ENCODE results near the gene SPEM3.
A peak's percentile ranks its signal among the peaks of the same experiment; 100 is the strongest.
"Not testable (repeated sequence)": the region's sequence is repeated elsewhere in the genome, so short reads cannot be mapped to it uniquely, and the experiment has no call there.

SPEM3 gene

DNA sequence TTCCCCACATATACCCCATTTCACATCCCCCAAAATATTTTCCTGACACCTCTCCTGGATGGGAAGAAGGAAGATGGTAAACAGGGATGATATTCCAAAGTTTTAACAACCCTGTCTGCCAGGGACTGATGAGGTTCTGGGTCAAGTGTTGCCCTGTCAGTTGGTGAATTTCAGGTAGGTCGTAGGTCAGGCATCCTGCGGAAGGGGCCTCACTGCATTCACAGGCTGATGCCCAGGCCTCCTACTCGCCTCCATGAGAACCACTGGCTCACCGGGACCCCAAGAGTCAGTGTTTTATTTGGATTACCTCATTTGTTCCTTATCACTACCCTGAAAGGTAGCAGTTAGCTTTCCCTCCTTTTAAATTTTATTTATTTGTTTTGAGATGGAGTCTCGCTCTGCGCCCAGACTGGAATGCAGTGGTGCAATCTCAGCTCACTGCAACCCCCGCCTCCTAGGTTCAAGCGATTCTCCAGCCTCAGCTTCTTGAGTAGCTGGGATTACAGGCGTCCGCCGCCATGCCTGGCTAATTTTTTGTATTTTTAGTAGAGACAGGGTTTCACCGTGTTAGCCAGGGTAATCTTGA, 40.2 kb downstream of the SPEM3 start:
- no peak for DNase-seq (ENCODE audit: low read depth in 2 of 2)
- TF ChIP-seq, protein P1, sequence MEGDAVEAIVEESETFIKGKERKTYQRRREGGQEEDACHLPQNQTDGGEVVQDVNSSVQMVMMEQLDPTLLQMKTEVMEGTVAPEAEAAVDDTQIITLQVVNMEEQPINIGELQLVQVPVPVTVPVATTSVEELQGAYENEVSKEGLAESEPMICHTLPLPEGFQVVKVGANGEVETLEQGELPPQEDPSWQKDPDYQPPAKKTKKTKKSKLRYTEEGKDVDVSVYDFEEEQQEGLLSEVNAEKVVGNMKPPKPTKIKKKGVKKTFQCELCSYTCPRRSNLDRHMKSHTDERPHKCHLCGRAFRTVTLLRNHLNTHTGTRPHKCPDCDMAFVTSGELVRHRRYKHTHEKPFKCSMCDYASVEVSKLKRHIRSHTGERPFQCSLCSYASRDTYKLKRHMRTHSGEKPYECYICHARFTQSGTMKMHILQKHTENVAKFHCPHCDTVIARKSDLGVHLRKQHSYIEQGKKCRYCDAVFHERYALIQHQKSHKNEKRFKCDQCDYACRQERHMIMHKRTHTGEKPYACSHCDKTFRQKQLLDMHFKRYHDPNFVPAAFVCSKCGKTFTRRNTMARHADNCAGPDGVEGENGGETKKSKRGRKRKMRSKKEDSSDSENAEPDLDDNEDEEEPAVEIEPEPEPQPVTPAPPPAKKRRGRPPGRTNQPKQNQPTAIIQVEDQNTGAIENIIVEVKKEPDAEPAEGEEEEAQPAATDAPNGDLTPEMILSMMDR (IDR thresholded peaks at IDR 0.05; ENCODE audit: low read depth, low read length) = no peak
- H3K4me3 ChIP-seq (replicated peaks in 1 of 2; ENCODE audit: low read depth in 2 of 2, low read length in 2 of 2) = no peak overlapping the region

DNA sequence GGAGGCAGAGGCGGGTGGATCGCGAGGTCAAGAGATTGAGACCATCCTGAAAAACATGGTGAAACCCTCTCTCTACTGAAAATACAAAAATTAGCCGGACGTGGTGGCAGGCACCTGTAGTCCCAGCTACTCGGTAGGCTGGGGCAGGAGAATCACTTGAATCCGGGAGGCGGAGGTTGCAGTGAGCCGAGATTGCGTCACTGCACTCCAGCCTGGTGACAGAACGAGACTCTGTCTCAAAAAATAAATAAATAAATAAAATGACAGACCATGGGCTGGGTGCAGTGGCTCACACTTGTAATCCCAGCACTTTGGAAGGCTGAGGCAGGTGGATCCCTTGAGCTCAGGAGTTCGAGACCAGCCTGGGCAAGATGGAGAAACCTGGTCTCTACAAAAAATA, 41.2 kb downstream of the SPEM3 start:
- not testable (repeated sequence) for DNase-seq (ENCODE audit: low read depth in 2 of 2); H3K4me3 ChIP-seq (replicated peaks in 1 of 2; ENCODE audit: low read depth in 2 of 2, low read length in 2 of 2)

DNA sequence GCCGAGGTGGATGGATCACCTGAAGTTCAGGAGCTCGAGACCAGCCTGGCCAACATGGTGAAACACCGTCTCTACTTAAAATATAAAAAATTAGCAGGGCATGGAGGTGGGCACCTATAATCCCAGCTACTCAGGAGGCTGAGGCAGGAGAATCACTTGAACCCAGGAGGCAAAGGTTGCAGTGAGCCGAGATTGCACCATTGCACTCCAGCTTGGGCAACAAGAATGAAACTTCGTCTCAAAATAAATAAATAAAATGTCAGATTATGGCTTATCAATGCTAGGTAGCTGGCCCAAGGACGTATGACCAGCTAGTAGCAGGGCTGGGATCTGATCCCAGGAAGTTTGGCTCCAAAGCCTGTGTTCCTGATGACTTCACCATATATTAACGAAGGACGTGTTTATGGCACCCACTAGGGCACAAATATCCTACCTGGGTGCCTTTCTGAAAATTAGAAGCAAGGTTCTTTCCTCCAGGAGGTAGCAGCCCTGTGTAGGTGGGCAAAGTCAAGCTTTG, 41.9 kb downstream of the SPEM3 start:
- not testable (repeated sequence) for DNase-seq (ENCODE audit: low read depth in 2 of 2); H3K4me3 ChIP-seq (replicated peaks in 1 of 2; ENCODE audit: low read depth in 2 of 2, low read length in 2 of 2)

DNA sequence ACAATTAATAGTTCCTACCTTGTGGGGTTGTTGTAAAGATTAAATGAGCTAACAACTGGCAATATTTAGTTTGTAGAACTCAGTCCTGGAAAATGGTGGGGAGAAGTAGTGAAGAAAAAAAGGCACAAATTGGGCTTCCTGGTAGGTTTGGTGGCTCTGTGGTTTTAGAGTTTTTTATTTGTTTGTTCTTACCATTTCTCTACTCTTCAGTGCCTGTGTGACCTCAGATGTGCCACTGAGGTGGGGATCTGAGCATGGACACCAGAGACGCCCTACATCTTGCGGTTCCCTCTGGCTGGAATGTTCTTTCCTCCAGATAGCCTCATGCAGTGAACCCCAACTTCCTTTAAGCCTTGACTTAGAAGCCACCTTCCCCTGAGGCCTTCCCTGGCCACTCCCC, 43.1 kb downstream of the SPEM3 start:
- no peak overlapping the region for H3K4me3 ChIP-seq (replicated peaks in 1 of 2; ENCODE audit: low read depth in 2 of 2, low read length in 2 of 2)
- TF ChIP-seq, protein P1 (IDR thresholded peaks at IDR 0.05; ENCODE audit: low read depth, low read length) = no peak
- DNase-seq (ENCODE audit: low read depth in 2 of 2) = no peak

DNA sequence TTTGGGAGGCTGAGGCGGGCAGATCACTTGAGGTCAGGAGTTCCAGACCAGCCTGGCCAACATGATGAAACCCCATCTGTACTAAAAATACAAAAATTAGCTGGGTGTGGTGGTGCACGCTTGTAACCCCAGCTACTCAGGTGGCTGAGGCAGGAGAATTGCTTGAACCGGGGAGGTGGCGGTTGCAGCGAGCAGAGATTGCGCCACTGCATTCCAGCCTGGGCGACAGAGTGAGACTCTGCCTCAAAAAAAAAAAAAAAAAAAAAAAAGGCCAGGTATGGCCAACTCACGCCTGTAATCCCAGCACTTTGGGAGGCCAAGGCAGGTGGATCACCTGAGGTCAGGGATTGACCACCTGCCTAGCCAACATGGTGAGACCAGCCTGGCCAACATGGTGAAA, 46.1 kb downstream of the SPEM3 start:
- H3K4me3 ChIP-seq (replicated peaks in 1 of 2; ENCODE audit: low read depth in 2 of 2, low read length in 2 of 2); DNase-seq (ENCODE audit: low read depth in 2 of 2): not testable (repeated sequence)

DNA sequence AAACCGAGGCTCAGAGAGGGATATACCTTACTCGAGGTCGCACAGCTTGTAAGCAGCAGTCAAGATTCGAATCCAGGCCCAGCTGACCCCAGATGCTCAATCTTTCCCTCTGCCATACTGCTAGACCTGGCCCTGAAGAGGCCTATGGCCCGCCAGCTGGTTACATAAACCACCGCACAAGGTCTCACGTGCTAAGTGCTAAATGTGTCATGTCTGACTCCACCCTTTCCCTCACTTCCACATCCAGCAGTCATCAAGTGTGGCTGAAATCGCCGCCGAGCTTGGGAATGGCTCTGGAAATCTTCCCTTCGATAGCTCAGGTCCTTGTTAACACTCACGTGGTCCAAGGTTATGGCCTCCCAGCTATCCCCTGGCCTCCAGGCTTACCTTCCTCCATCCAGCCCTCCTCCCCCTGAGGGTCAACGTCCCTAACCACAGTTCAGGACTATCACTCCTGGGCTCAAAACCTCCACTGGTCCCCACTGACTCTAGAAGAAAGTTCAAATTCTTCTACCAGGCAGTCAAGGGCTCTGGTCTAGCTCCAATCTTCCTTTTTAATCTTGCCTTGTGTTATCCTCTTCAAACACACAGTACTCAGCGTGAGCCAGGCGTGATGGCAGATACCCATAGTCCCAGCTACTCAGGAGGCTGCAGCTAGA, 47.2 kb downstream of the SPEM3 start:
- TF ChIP-seq, protein P1 (IDR thresholded peaks at IDR 0.05; ENCODE audit: low read depth, low read length) = no peak
- no peak overlapping the region for H3K4me3 ChIP-seq (replicated peaks in 1 of 2; ENCODE audit: low read depth in 2 of 2, low read length in 2 of 2)
- DNase-seq (ENCODE audit: low read depth in 2 of 2) = peak; percentile 37 to 49

DNA sequence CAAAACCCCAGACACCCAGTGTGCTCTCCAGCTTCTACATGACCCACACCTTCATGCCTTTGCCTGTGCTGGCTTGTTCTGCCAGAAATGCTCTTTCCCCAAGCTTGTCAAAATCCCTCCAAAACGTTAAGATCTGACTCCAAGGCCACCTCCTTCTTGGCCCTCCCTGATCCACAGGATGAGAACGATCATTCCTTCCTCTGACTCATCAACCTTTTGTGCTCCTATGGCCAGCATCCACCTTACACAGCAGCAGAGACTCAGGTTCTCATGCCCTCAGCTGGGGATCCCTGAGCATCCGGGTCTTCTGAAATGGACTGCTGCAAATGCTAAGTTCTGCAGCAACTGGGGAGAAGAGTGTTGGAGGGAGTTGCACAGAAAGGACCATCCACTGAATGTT, 47.8 kb downstream of the SPEM3 start:
- no peak overlapping the region for H3K4me3 ChIP-seq (replicated peaks in 1 of 2; ENCODE audit: low read depth in 2 of 2, low read length in 2 of 2)
- peak; percentile 31 to 70 for DNase-seq (ENCODE audit: low read depth in 2 of 2)

DNA sequence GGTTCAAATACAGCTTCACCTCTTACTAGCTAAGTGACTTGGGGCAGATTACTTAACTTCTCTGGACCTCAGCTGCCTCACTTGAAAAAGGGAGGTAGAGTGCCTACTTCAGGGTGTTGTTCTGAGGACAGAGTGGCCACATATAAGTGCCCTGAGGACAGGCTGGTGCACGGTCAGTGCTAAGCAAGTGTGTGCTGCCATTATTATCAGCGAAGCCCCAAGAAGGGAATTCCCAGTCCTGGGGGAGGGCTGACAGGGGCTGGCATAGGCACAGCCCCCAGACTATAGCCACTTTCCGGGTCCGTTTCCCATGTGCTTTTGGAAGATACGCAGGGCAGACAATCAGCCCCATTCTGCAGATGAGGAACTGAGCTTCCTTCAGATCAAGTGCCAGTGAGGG, 48.3 kb downstream of the SPEM3 start:
- H3K4me3 ChIP-seq (replicated peaks in 1 of 2; ENCODE audit: low read depth in 2 of 2, low read length in 2 of 2) = no peak overlapping the region
- no peak for DNase-seq (ENCODE audit: low read depth in 2 of 2)
- TF ChIP-seq, protein P1 (IDR thresholded peaks at IDR 0.05; ENCODE audit: low read depth, low read length) = no peak

More for the DNA sequence above, 47.8 kb downstream of the SPEM3 start:
- TF ChIP-seq, protein P1 (IDR thresholded peaks at IDR 0.05; ENCODE audit: low read depth, low read length) = no peak
